SH-SY5Y (cell line): ENCODE data around the gene PDZRN4.

Experiments used
- GATA2 ChIP-seq: IDR thresholded peaks from 2 replicates; pipeline ENCODE4 v1.6.1; 2011; ENCODE audit warnings: mild to moderate bottlenecking, low read depth, low read length
- GATA3 ChIP-seq: IDR thresholded peaks from 2 replicates; pipeline ENCODE4 v1.6.1; 2011; ENCODE audit warnings: low read depth, mild to moderate bottlenecking, low read length, moderate library complexity

DNA sequence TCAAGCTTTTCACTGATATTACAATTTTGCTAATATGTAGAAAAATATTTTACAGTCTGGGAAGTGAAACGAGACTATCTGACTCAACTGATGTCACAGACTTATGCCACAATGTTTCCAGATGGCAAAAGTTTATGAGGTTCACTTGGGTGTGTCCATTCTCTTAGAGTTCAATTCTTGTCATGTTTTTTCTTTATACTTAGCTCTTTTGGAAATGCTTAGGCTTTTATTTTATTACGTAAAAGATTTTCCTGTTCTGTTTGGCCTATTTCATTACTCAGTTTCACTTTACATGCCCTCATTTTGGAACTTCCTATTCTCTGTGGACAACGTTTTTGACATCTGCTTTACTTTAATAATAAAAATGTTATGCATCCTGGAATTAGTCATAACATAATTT lies 2.1 kb upstream of the PDZRN4 start:
- TF ChIP-seq GATA3 (no peak), GATA2 (no peak)
